Thyroid gland (tissue), 4 donors: ENCODE data around the gene RNPEPL1. TPM values are rescaled to one million over a fixed set of nuclear protein-coding genes. Genes with fewer than 3 reads are reported as not detected.
"Not testable (repeated sequence)": the region's sequence is repeated elsewhere in the genome, so short reads cannot be mapped to it uniquely, and the experiment has no call there.

ENCODE experiments used
- DNase-seq, 2 donors: peaks; one replicate each; pipeline ENCODE4 v3.0.0-alpha.2; 2019
- H3K27ac ChIP-seq, 3 donors: fragments of 200-600 bp; sonication (generic); 1 replicate in 2 of 3; 2 replicates in 1 of 3; pipeline ENCODE4 v1.5.1; 2016 to 2019; ENCODE audit warnings: mild to moderate bottlenecking in 1 of 3, moderate library complexity in 1 of 3
- H3K27me3 ChIP-seq: fragments of 200-600 bp; sonication (generic); one replicate; pipeline ENCODE4 v1.5.1; 2019
- H3K36me3 ChIP-seq, 2 donors: fragments of 200-600 bp; sonication (generic); one replicate each; pipeline ENCODE4 v1.5.1; 2016 to 2019
- H3K4me1 ChIP-seq, 2 donors: fragments of 200-600 bp; sonication (generic); one replicate each; pipeline ENCODE4 v1.5.1; 2017 to 2019
- H3K4me3 ChIP-seq, 3 donors: fragments of 200-600 bp; sonication (generic); replicated peaks in 1 of 3; 1 replicate in 2 of 3; 2 replicates in 1 of 3; pipeline ENCODE4 v1.5.1; 2016; ENCODE audit warnings: mild to moderate bottlenecking in 1 of 3
- H3K9me3 ChIP-seq: fragments of 200-600 bp; sonication (generic); one replicate; pipeline ENCODE4 v1.5.1; 2017
- CTCF ChIP-seq, 6 experiments: fragments of 200-600 bp in 3 of 6; fragments of 450-650 bp in 3 of 6; sonication (generic) in 3 of 6; IDR thresholded peaks; one replicate each; pipeline ENCODE4 v1.5.1; 2016 to 2019; ENCODE audit warnings: antibody characterized with exemption in 6 of 6, mild to moderate bottlenecking in 2 of 6, inconsistent platforms in 1 of 6, moderate library complexity in 1 of 6
- POLR2A ChIP-seq, 2 donors: fragments of 450-650 bp; IDR thresholded peaks; one replicate each; pipeline ENCODE4 v1.6.1; 2017; ENCODE audit warnings: antibody characterized with exemption in 2 of 2, mild to moderate bottlenecking in 2 of 2, moderate library complexity in 1 of 2
- WGBS, 2 donors: methylation state at CpG; one replicate each; pipeline ENCODE4 v1.1.5; 2017; 5-methylcytosine and 5-hydroxymethylcytosine counted together
- intact Hi-C: fragments of 100-400 bp; cut with DNase I; formaldehyde crosslinking; loops from one replicate; pipeline ENCODE4 v1.15.1; 2023
- total RNA-seq, 4 donors: library from RNA; depleted of rRNA; stranded (reverse); fragments of >200 nt; gene quantifications; one replicate each; pipeline ENCODE4 v1.2.3, GENCODE V29; 2016

Gene RNPEPL1
- total RNA-seq, 4 donors from 2014 or later: 20.0 to 45.5 (median 37.3) TPM

- Histone ChIP-seq H3K36me3 (no peaks in the 10 kb centered on the region), H3K4me3 (no peak overlapping the region), H3K27me3 (no peaks in the 10 kb centered on the region), H3K9me3 (no peaks in the 10 kb centered on the region), H3K27ac (no peak overlapping the region), H3K4me1 (no peaks in the 10 kb centered on the region)
- 95 to 96% methylated on average over 28 to 43 of the region's 43 CpGs for WGBS, 2 donors
- TF ChIP-seq CTCF (IDR thresholded peaks at IDR 0.05): no peak
- TF ChIP-seq POLR2A (IDR thresholded peaks at IDR 0.05): no peak
- intact Hi-C loops: no loop called here
- DNase-seq: no peak
Measured at GRCh38 chr2:240538031-240538780, 30.1 kb upstream of the RNPEPL1 start.

- H3K36me3 ChIP-seq, H3K27me3 ChIP-seq, H3K4me1 ChIP-seq, H3K4me3 ChIP-seq, H3K27ac ChIP-seq, intact Hi-C loops, DNase-seq, H3K9me3 ChIP-seq: not testable (repeated sequence)
- WGBS, 2 donors: 95 to 96% methylated on average over 17 of the region's 17 CpGs
Measured at GRCh38 chr2:240539101-240539500, 29.2 kb upstream of the RNPEPL1 start.

DNA sequence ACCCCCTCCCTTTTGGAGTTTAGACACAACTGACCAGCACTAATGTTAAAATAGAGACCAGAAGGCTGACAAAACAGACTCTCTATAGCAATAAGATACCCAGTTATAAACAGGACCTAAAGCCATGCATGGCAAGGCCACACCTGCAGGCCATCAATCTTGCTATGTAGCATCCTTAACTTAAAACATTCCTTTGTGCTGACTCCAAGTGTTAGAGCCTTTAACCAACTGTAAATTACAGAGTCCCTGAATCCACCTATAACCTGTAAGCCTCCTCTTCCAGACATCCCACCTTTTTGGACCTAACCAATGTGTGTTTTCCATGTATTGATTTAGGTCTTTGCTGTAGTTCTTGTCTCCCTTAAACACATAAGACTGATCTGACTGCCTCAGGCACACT is 28.4 kb upstream of the RNPEPL1 start:
- H3K9me3 ChIP-seq: no peaks in the 10 kb centered on the region
- TF ChIP-seq POLR2A (IDR thresholded peaks at IDR 0.05): no peak
- TF ChIP-seq CTCF (IDR thresholded peaks at IDR 0.05): no peak
- no peak overlapping the region for H3K27ac ChIP-seq
- DNase-seq: no peak
- no peaks in the 10 kb centered on the region for H3K36me3 ChIP-seq
- H3K4me3 ChIP-seq: no peak overlapping the region
- H3K27me3 ChIP-seq: no peaks in the 10 kb centered on the region
- intact Hi-C loops: no loop called here
- H3K4me1 ChIP-seq: no peaks in the 10 kb centered on the region

GRCh38 chr2:240551288-240551687 is 17.0 kb upstream of the RNPEPL1 start:
- H3K4me1 ChIP-seq: peaks cover 6 to 12% of the 10 kb centered on the region in 2 donors
- intact Hi-C loops: no loop called here
- H3K27me3 ChIP-seq: no peaks in the 10 kb centered on the region
- H3K27ac ChIP-seq: peak overlapping the region in 2 of 3 donors; percentile 37 to 57
- WGBS, 2 donors: 79 to 98% methylated on average over 4 of the region's 4 CpGs
- no peak for TF ChIP-seq POLR2A (IDR thresholded peaks at IDR 0.05)
- TF ChIP-seq CTCF (IDR thresholded peaks at IDR 0.05): no peak
- DNase-seq: no peak
- no peaks in the 10 kb centered on the region for H3K9me3 ChIP-seq
- H3K4me3 ChIP-seq: no peak overlapping the region
- no peaks in the 10 kb centered on the region for H3K36me3 ChIP-seq

GRCh38 chr2:240551811-240552210 is 16.5 kb upstream of the RNPEPL1 start:
- WGBS, 2 donors: 0 to 10% methylated on average over 1 of the region's 1 CpG

More at GRCh38 chr2:240551811-240552210, 16.5 kb upstream of the RNPEPL1 start:
- no peaks in the 10 kb centered on the region for H3K27me3 ChIP-seq
- peaks cover 6 to 14% of the 10 kb centered on the region in 2 donors for H3K4me1 ChIP-seq
- intact Hi-C loops: no loop called here
- peak in 1 of 2 donors; percentile 30 for DNase-seq
- no peak overlapping the region for H3K4me3 ChIP-seq
- TF ChIP-seq POLR2A (IDR thresholded peaks at IDR 0.05) (no peak), CTCF (IDR thresholded peaks at IDR 0.05) (no peak)
- no peaks in the 10 kb centered on the region for H3K9me3 ChIP-seq
- no peaks in the 10 kb centered on the region for H3K36me3 ChIP-seq
- peak overlapping the region; percentile 20 to 57 (median 37) for H3K27ac ChIP-seq
